Measurements from ENCODE around the gene TRIM33. TPM values are rescaled to one million over a fixed set of nuclear protein-coding genes. Genes with fewer than 3 reads are reported as not detected.

Gene TRIM33
- total RNA-seq, 1 experiment from 2014 or later: 41.2 TPM

- POLR2A ChIA-PET: interaction anchor here (0.6 kb wide), 1 partner anchor 43 kb away, joined by 3 read pairs; no protein-coding TSS in a partner anchor
- Histone ChIP-seq H3K4me2 (ENCODE audit: low read length) (peak overlapping the region; percentile 11; the same call in 1 of the 2 replicates), H3K79me2 (ENCODE audit: insufficient read depth, low read length) (peaks cover 91% of the 10 kb centered on the region), H3K27ac (ENCODE audit: low read depth, low read length) (no peak overlapping the region), H2AFZ (ENCODE audit: low read depth, low read length, poor library complexity, severe bottlenecking) (no peak overlapping the region), H3K9me2 (ENCODE audit: insufficient read depth) (no peaks in the 10 kb centered on the region), H3K9ac (ENCODE audit: low read length) (no peak overlapping the region), H3K4me1 (ENCODE audit: control insufficient read depth in 1 of 2, insufficient read depth in 2 of 2, low read length in 2 of 2) (peaks cover 19 to 61% of the 10 kb centered on the region in 2 experiments), H3K36me3 (ENCODE audit: control insufficient read depth in 1 of 2, insufficient read depth in 2 of 2, low read length in 2 of 2) (no peaks in the 10 kb centered on the region), H3K27me3 (ENCODE audit: insufficient read depth, low read length) (no peaks in the 10 kb centered on the region), H3K9me3 (ENCODE audit: control insufficient read depth in 1 of 2, insufficient read depth in 1 of 2, low read depth in 1 of 2, low read length in 2 of 2) (no peaks in the 10 kb centered on the region), H4K20me1 (ENCODE audit: insufficient read depth) (no peaks in the 10 kb centered on the region), H3K4me3 (replicated peaks in 1 of 2; ENCODE audit: low read depth in 1 of 2, low read length in 2 of 2) (no peak overlapping the region)
- no peak for DNase-seq (ENCODE audit: low read depth, low spot score)
- RAD21 ChIA-PET (ENCODE audit: low non-redundant PET in 1 of 2, low total read pairs in 2 of 2, uncharacterized antibody in 2 of 2, unreplicated experiment in 2 of 2): no interaction called here
- peak; percentile 53 for TF ChIP-seq JUND (IDR thresholded peaks at IDR 0.05)
- TF ChIP-seq CTCF (IDR thresholded peaks at IDR 0.05 in 2 of 3, conservative IDR thresholded peaks at IDR 0.05 in 1 of 3; ENCODE audit: borderline replicate concordance in 1 of 3, insufficient read depth in 1 of 3, low read depth in 2 of 3, low read length in 2 of 3): no peak
- peak; percentile 51; the same call in 1 of the 2 replicates for TF ChIP-seq SP1 (IDR thresholded peaks at IDR 0.05; ENCODE audit: low read depth)
- no peak for TF ChIP-seq YY1 (IDR thresholded peaks at IDR 0.05; ENCODE audit: extremely low read depth, insufficient replicate concordance, low read depth, low read length)
- peak; percentile 68 for TF ChIP-seq FOSL1 (IDR thresholded peaks at IDR 0.05; ENCODE audit: low read depth)
- TF ChIP-seq CEBPB (IDR thresholded peaks at IDR 0.05; ENCODE audit: low read depth): 0 out of 2 replicates have a peak, but pooled peaks have one; percentile 44
- peak; percentile 52; the same call in 1 of the 2 replicates for TF ChIP-seq CBX3 (IDR thresholded peaks at IDR 0.05; ENCODE audit: low read depth)
- peak; percentile 20; the same call in 1 of the 2 replicates for TF ChIP-seq MAX (IDR thresholded peaks at IDR 0.05)
- no peak for TF ChIP-seq EGR1 (IDR thresholded peaks at IDR 0.05; ENCODE audit: low read depth)
- TF ChIP-seq RAD21 (IDR thresholded peaks at IDR 0.05; ENCODE audit: low read depth): no peak
- TF ChIP-seq SRF (IDR thresholded peaks at IDR 0.05; ENCODE audit: low read depth): peak; percentile 41; the same call in 1 of the 2 replicates
- TF ChIP-seq ELF1 (IDR thresholded peaks at IDR 0.05; ENCODE audit: borderline replicate concordance, low read depth): no peak
- no peak for ATAC-seq
- intact Hi-C loops (cut with micrococcal nuclease): no loop called here
- no TSS peak for BruUV-seq (replicated peaks)
- CTCF ChIA-PET: no interaction called here
Measured at GRCh38 chr1:114468710-114469468, 42.1 kb downstream of the TRIM33 start.
